SK-N-MC (cell line): ENCODE data around the gene LRRC39.

Experiments
- EZH2 ChIP-seq: fragments of 200-600 bp; sonication (generic); IDR thresholded peaks from one replicate; pipeline ENCODE4 v1.6.1; 2017; ENCODE audit warnings: antibody characterized with exemption
- POLR2AphosphoS5 ChIP-seq: IDR thresholded peaks from 2 replicates; pipeline ENCODE4 v1.6.1; 2012; ENCODE audit warnings: mild to moderate bottlenecking, low read depth, low read length, borderline replicate concordance

- TF ChIP-seq POLR2AphosphoS5 (no peak), EZH2 (no peak)
These were observed 44.4 kb upstream of the LRRC39 start for GRCh38 chr1:100222428-100222827.
